GM06990 (cell line): ENCODE measurements around the gene PRKN.

Source experiments
- DNase-seq: peaks from one replicate; pipeline ENCODE4 v3.0.0-alpha.2; 2011; ENCODE audit not compliant: insufficient read length; ENCODE audit errors: extremely low read depth
- H3K27me3 ChIP-seq: replicated peaks from 2 replicates; pipeline ENCODE4 v1.6.0; 2011; ENCODE audit warnings: low read length; ENCODE audit not compliant: control insufficient read depth, insufficient read depth
- H3K36me3 ChIP-seq: 2 replicates; pipeline ENCODE4 v1.5.1; 2011; ENCODE audit warnings: low read length; ENCODE audit not compliant: control insufficient read depth, insufficient read depth
- H3K4me3 ChIP-seq: replicated peaks from 2 replicates; pipeline ENCODE4 v1.5.1; 2011; ENCODE audit warnings: low read depth, mild to moderate bottlenecking, control low read depth, low read length
- CTCF ChIP-seq: IDR thresholded peaks from 2 replicates; pipeline ENCODE4 v1.5.1; 2011; ENCODE audit warnings: low read length, control low read depth, mild to moderate bottlenecking, inconsistent platforms; ENCODE audit not compliant: insufficient read depth, poor library complexity, severe bottlenecking

PRKN gene

GRCh38 chr6:162140251-162140852 is 587.2 kb downstream of the PRKN start:
- Histone ChIP-seq H3K27me3 (no peaks in the 10 kb centered on the region), H3K36me3 (no peaks in the 10 kb centered on the region), H3K4me3 (no peak overlapping the region)
- no peak for TF ChIP-seq CTCF
- no peak for DNase-seq

GRCh38 chr6:162125659-162126058 is 601.9 kb downstream of the PRKN start:
- no peak for TF ChIP-seq CTCF
- Histone ChIP-seq H3K27me3 (no peaks in the 10 kb centered on the region), H3K36me3 (no peaks in the 10 kb centered on the region), H3K4me3 (no peak overlapping the region)
- no peak for DNase-seq

- no peak for DNase-seq
- no peaks in the 10 kb centered on the region for H3K36me3 ChIP-seq
- no peak overlapping the region for H3K4me3 ChIP-seq
- H3K27me3 ChIP-seq = no peaks in the 10 kb centered on the region
- TF ChIP-seq CTCF = no peak
These were observed 602.7 kb downstream of the PRKN start for GRCh38 chr6:162124710-162125435.

GRCh38 chr6:162123797-162124196 is 603.8 kb downstream of the PRKN start:
- no peak for TF ChIP-seq CTCF
- no peak for DNase-seq
- Histone ChIP-seq H3K27me3 (no peaks in the 10 kb centered on the region), H3K4me3 (no peak overlapping the region), H3K36me3 (no peaks in the 10 kb centered on the region)

- no peak for TF ChIP-seq CTCF
- no peaks in the 10 kb centered on the region for H3K36me3 ChIP-seq
- H3K4me3 ChIP-seq = no peak overlapping the region
- H3K27me3 ChIP-seq = no peaks in the 10 kb centered on the region
- no peak for DNase-seq
These were observed 608.2 kb downstream of the PRKN start for GRCh38 chr6:162119341-162119740.

- H3K27me3 ChIP-seq = no peaks in the 10 kb centered on the region
- TF ChIP-seq CTCF = no peak
- H3K4me3 ChIP-seq = no peak overlapping the region
- H3K36me3 ChIP-seq = no peaks in the 10 kb centered on the region
- DNase-seq = no peak
These were observed 608.9 kb downstream of the PRKN start for GRCh38 chr6:162118706-162119105.
